K562 (cell line): ENCODE measurements around the gene DNAH17. TPM values are rescaled to one million over a fixed set of nuclear protein-coding genes. Genes with fewer than 3 reads are reported as not detected.

ENCODE experiments used
- ATAC-seq: fragments of 200-7000 bp; cut with Tn5 transposase; 3 replicates; pipeline ENCODE4 v1.9.1; 2020; ENCODE audit warnings: moderate library complexity
- BruUV-seq: library from RNA; stranded (reverse); fragments of 400-500 nt; replicated peaks from 2 replicates; lab custom pipeline; 2021; lab: Mats Ljungman, UMichigan
- CTCF ChIA-PET: fragments of 300-600 bp; formaldehyde crosslinking; extraction: SDS; loops from one replicate; lab custom pipeline; 2021; ENCODE audit warnings: low intra/inter-chr PET ratio; lab: Yijun Ruan, JAX
- POLR2A ChIA-PET: fragments of 300-600, 350-650 bp; sonication (Branson Sonifier 250); formaldehyde crosslinking; extraction: SDS; loops from one replicate; lab custom pipeline; 2021; ENCODE audit warnings: antibody characterized with exemption, inconsistent platforms; lab: Yijun Ruan, JAX
- DNase-seq, 4 experiments: peaks; one replicate each; pipeline versions ENCODE4 v3.0.0 to v3.0.0-alpha.2; 2011 to 2018; ENCODE audit warnings: low spot score in 3 of 4, mixed read lengths in 3 of 4; ENCODE audit errors: extremely low read depth in 1 of 4
- FAIRE-seq: peaks from 2 replicates; lab custom pipeline; 2011; peaks lifted over from hg19 to GRCh38; lab: Jason Lieb, UNC
- H2AFZ ChIP-seq: 2 replicates; pipeline ENCODE4 v1.6.0; 2011; ENCODE audit warnings: low read depth, low read length, control low read depth, inconsistent platforms
- H3K27ac ChIP-seq: fragments of 200-600 bp; 3 replicates; pipeline ENCODE4 v1.8.0; 2011; ENCODE audit warnings: low read depth, mild to moderate bottlenecking, control low read depth, inconsistent platforms, low read length, moderate library complexity, mixed read lengths; ENCODE audit errors: extremely low read depth
- H3K27me3 ChIP-seq, 2 experiments: fragments of 300-600 bp in 1 of 2; 2 replicates in 1 of 2; 3 replicates in 1 of 2; pipeline versions ENCODE4 v1.6.0 to v1.8.0; 2011; ENCODE audit warnings: inconsistent platforms in 2 of 2, low read length in 2 of 2, mild to moderate bottlenecking in 1 of 2, mixed read lengths in 1 of 2, moderate library complexity in 1 of 2; ENCODE audit not compliant: control insufficient read depth in 2 of 2, insufficient read depth in 2 of 2
- H3K36me3 ChIP-seq: fragments of 300-600 bp; 3 replicates; pipeline ENCODE4 v1.8.0; 2011; ENCODE audit warnings: mild to moderate bottlenecking, low read length, inconsistent platforms; ENCODE audit not compliant: control insufficient read depth, insufficient read depth
- H3K4me1 ChIP-seq, 2 experiments: fragments of 200-600 bp in 1 of 2; replicated peaks in 1 of 2; 2 replicates in 1 of 2; 3 replicates in 1 of 2; pipeline versions ENCODE4 v1.5.1 to v1.8.0; 2011; ENCODE audit warnings: inconsistent platforms in 2 of 2, low read length in 2 of 2, mild to moderate bottlenecking in 1 of 2, mixed read lengths in 1 of 2, moderate library complexity in 1 of 2; ENCODE audit not compliant: control insufficient read depth in 2 of 2, insufficient read depth in 2 of 2
- H3K4me2 ChIP-seq: 2 replicates; pipeline ENCODE4 v1.6.1; 2011; ENCODE audit warnings: low read length, control low read depth, inconsistent platforms, mixed read lengths; ENCODE audit not compliant: insufficient read depth
- H3K4me3 ChIP-seq: fragments of 200-600 bp; sonication (generic), shearing (Covaris generic); 2 replicates; pipeline ENCODE4 v1.5.1; 2016; ENCODE audit warnings: control low read depth, inconsistent platforms
- H3K79me2 ChIP-seq: fragments of 200-600 bp; 3 replicates; pipeline ENCODE4 v1.8.0; 2011; ENCODE audit warnings: low read length, inconsistent platforms; ENCODE audit not compliant: control insufficient read depth, insufficient read depth
- H3K9ac ChIP-seq, 2 experiments: 2 replicates each; pipeline versions ENCODE4 v1.6.0 to v1.6.1; 2011; ENCODE audit warnings: low read depth in 2 of 2, low read length in 2 of 2, control low read depth in 1 of 2, inconsistent platforms in 1 of 2, mild to moderate bottlenecking in 1 of 2, mixed read lengths in 1 of 2; ENCODE audit not compliant: insufficient read depth in 1 of 2
- H3K9me1 ChIP-seq: one replicate; pipeline ENCODE4 v1.6.0; 2011; ENCODE audit warnings: inconsistent platforms, mild to moderate bottlenecking, low read length, moderate library complexity; ENCODE audit not compliant: control insufficient read depth, insufficient read depth
- H3K9me3 ChIP-seq: replicated peaks from 2 replicates; pipeline ENCODE4 v1.5.1; 2011; ENCODE audit warnings: low read depth, low read length, inconsistent platforms; ENCODE audit not compliant: control insufficient read depth, insufficient read depth
- H4K20me1 ChIP-seq: replicated peaks from 2 replicates; pipeline ENCODE4 v1.6.1; 2011; ENCODE audit warnings: low read length, inconsistent platforms, mixed read lengths; ENCODE audit not compliant: control insufficient read depth, insufficient read depth
- CBFB ChIP-seq: sonication (generic); formaldehyde crosslinking; IDR thresholded peaks from 2 replicates; pipeline ENCODE4 v1.4.0; 2020; ENCODE audit warnings: mild to moderate bottlenecking, missing genetic modification reagents
- CEBPG ChIP-seq, 3 experiments: fragments of 200-800 bp in 1 of 3; sonication (Bioruptor generic) in 1 of 3; sonication (generic) in 1 of 3; formaldehyde crosslinking in 1 of 3; IDR thresholded peaks in 2 of 3; conservative IDR thresholded peaks in 1 of 3; 2 replicates each; pipeline versions ENCODE4 v1.6.1 to v1.8.0; 2016 to 2022; ENCODE audit warnings: missing compliant biosample characterization in 2 of 3, missing genetic modification characterization in 2 of 3, mild to moderate bottlenecking in 1 of 3, missing genetic modification reagents in 1 of 3
- CHCHD3 ChIP-seq: fragments of 250-450 bp; sonication (Bioruptor Pico); IDR thresholded peaks from 2 replicates; pipeline ENCODE4 v2.1.2; 2022; ENCODE audit warnings: mild to moderate bottlenecking
- FOXO4 ChIP-seq: fragments of 450-650 bp; formaldehyde crosslinking; IDR thresholded peaks from 2 replicates; pipeline ENCODE4 v1.4.0; 2020; ENCODE audit warnings: mild to moderate bottlenecking, moderate library complexity
- MTA1 ChIP-seq: fragments of 450-650 bp; IDR thresholded peaks from 2 replicates; pipeline ENCODE4 v1.6.1; 2017; ENCODE audit warnings: borderline replicate concordance
- NONO ChIP-seq, 2 experiments: fragments of 200-400 bp in 1 of 2; fragments of 450-650 bp in 1 of 2; formaldehyde crosslinking in 1 of 2; IDR thresholded peaks; 2 replicates each; pipeline ENCODE4 v1.6.1; 2017; ENCODE audit warnings: low read depth in 2 of 2, mild to moderate bottlenecking in 2 of 2, moderate library complexity in 2 of 2, low read length in 1 of 2
- POLR2B ChIP-seq: fragments of 450-650 bp; IDR thresholded peaks from 2 replicates; pipeline ENCODE4 v1.6.1; 2018; ENCODE audit warnings: low read depth; ENCODE audit not compliant: partially characterized antibody
- SRF ChIP-seq, 2 experiments: fragments of 250-450, 450-650 bp in 1 of 2; sonication (Bioruptor Pico) in 1 of 2; sonication (generic) in 1 of 2; formaldehyde crosslinking; IDR thresholded peaks; 2 replicates each; pipeline versions ENCODE4 v1.5.0 to v1.5.1; 2020 to 2022; ENCODE audit warnings: mild to moderate bottlenecking in 1 of 2, missing genetic modification reagents in 1 of 2
- TCF7L2 ChIP-seq: fragments of 150-350 bp; IDR thresholded peaks from 2 replicates; pipeline ENCODE4 v1.6.1; 2016; ENCODE audit warnings: low read depth, mild to moderate bottlenecking, low read length, moderate library complexity
- TRIM24 ChIP-seq, 2 experiments: fragments of 450-650 bp; IDR thresholded peaks; 2 replicates each; pipeline ENCODE4 v1.6.1; 2016
- ZNF197 ChIP-seq: fragments of 200-800 bp; sonication (Bioruptor generic); IDR thresholded peaks from 2 replicates; pipeline ENCODE4 v1.6.1; 2016; ENCODE audit warnings: low read depth, missing genetic modification characterization, missing compliant biosample characterization
- WGBS: fragments of 100-300 bp; shearing (Covaris generic); methylation state at CpG from one replicate; pipeline ENCODE4 v1.1.6; 2016; ENCODE audit warnings: low coverage, mixed read lengths; ENCODE audit not compliant: insufficient coverage; ENCODE audit errors: missing lambda C conversion rate; 5-methylcytosine and 5-hydroxymethylcytosine counted together
- in situ Hi-C: fragments of 300-500 bp; cut with MboI; formaldehyde crosslinking; loops from 4 replicates; pipeline ENCODE4 v1.15.0; 2018; ENCODE audit warnings: inconsistent platforms, mixed read lengths
- intact Hi-C: fragments of 100-400 bp; cut with micrococcal nuclease; formaldehyde crosslinking; loops from 2 replicates; pipeline ENCODE4 v1.14.2; 2022
- polyA plus RNA-seq, 8 experiments: library from polyadenylated mRNA; depleted of rRNA in 4 of 8; stranded (reverse) in 5 of 8; unstranded in 3 of 8; fragments of >200 nt; fragmentation: Nextera tagmentation in 2 of 8; fragmentation: Illumina TruSeq in 1 of 8; extraction: Ambion mirVana in 2 of 8; extraction: Trizol in 1 of 8; gene quantifications; 2 replicates each; pipeline versions ENCODE4 v1.2.1 to v1.2.3, GENCODE V29; 2011 to 2014; ENCODE audit warnings: inconsistent platforms in 1 of 8, missing spikeins in 1 of 8
- total RNA-seq, 7 experiments: library from RNA; depleted of rRNA in 6 of 7; stranded (reverse); fragments of >200 nt in 6 of 7; fragmentation: Illumina TruSeq in 2 of 7; extraction: Trizol in 2 of 7; gene quantifications; 2 replicates each; pipeline versions ENCODE4 v1.2.1 to v1.2.3, GENCODE V29; 2011 to 2021; ENCODE audit warnings: low replicate concordance in 1 of 7

Gene DNAH17
- total and polyA plus RNA-seq, 9 of the 15 experiments (the other 6 are each of a cell fraction or from before 2014, with no cell fraction given): under 0.01 to 0.06 (median 0.03) TPM; not detected in 5

- CTCF ChIA-PET: interaction anchor here (0.6 kb wide), 1 partner anchor 419 kb away, joined by 3 read pairs; no protein-coding TSS in a partner anchor
These were observed 139.6 kb downstream of the DNAH17 start for GRCh38 chr17:78437508-78438169.

GRCh38 chr17:78435330-78436005 lies 141.7 kb downstream of the DNAH17 start:
- FAIRE-seq (no peak), DNase-seq (no peak), ATAC-seq (no peak)
- H3K27ac ChIP-seq: no peak overlapping the region
- H3K9me3 ChIP-seq: no peaks in the 10 kb centered on the region
- CTCF ChIA-PET: no interaction called here
- H3K36me3 ChIP-seq: no peaks in the 10 kb centered on the region
- H2AFZ ChIP-seq: no peak overlapping the region
- peaks cover 0 to 8% of the 10 kb centered on the region in 2 experiments; a peak in 1 of 5 replicates for H3K4me1 ChIP-seq
- H4K20me1 ChIP-seq: 0 out of 2 replicates have a peak, but pooled peaks cover 4% of the 10 kb centered on the region
- peaks cover 3 to 27% of the 10 kb centered on the region in 2 experiments; a peak in 3 of 5 replicates for H3K27me3 ChIP-seq
- BruUV-seq: no TSS peak
- no peaks in the 10 kb centered on the region for H3K9me1 ChIP-seq
- intact Hi-C loops: no loop called here
- H3K79me2 ChIP-seq: no peaks in the 10 kb centered on the region
- no peak overlapping the region for H3K4me3 ChIP-seq
- H3K4me2 ChIP-seq: no peak overlapping the region
- POLR2A ChIA-PET: interaction anchor here (0.6 to 1.1 kb wide), 4 partner anchors 10 to 24 kb away, joined by 3 to 4 read pairs (median 4); no protein-coding TSS in a partner anchor
- in situ Hi-C loops: no loop called here
- WGBS: 20% methylated on average over 19 of the region's 19 CpGs
- peak overlapping the region in 1 of 2 experiments; percentile 50; a peak in 2 of 4 replicates for H3K9ac ChIP-seq
- TF ChIP-seq TRIM24 (IDR thresholded peaks at IDR 0.05) (no peak), ZNF197 (no peak), CHCHD3 (CRISPR knock-in tag) (no peak), POLR2B (no peak), MTA1 (no peak), FOXO4 (CRISPR knock-in tag) (no peak), TCF7L2 (no peak), NONO (IDR thresholded peaks at IDR 0.05; ENCODE audit: low read depth in 2 of 2, low read length in 1 of 2) (no peak), CEBPG (CRISPR knock-in tag; IDR thresholded peaks at IDR 0.05) (no peak), CEBPG (tag; conservative IDR thresholded peaks at IDR 0.05 in 1 of 2, IDR thresholded peaks at IDR 0.05 in 1 of 2) (no peak)

More at GRCh38 chr17:78437508-78438169, 139.6 kb downstream of the DNAH17 start:
- Histone ChIP-seq H3K36me3 (no peaks in the 10 kb centered on the region), H3K9ac (no peak overlapping the region), H3K79me2 (no peaks in the 10 kb centered on the region), H3K4me3 (no peak overlapping the region)
- no TSS peak for BruUV-seq
- TF ChIP-seq CBFB (CRISPR knock-in tag) (0 out of 2 replicates have a peak, but pooled peaks have one; percentile 28), SRF (CRISPR knock-in tag; IDR thresholded peaks at IDR 0.05) (no peak)
- TF ChIP-seq, all 486 proteins: peak for 1
- FAIRE-seq: no peak
- no peaks in the 10 kb centered on the region for H3K9me3 ChIP-seq
- no peak overlapping the region for H2AFZ ChIP-seq
- H3K4me2 ChIP-seq: no peak overlapping the region
- POLR2A ChIA-PET: interaction anchor here (0.6 to 0.8 kb wide), 2 partner anchors 93 to 253 kb away, joined by 3 read pairs; no protein-coding TSS in a partner anchor
- intact Hi-C loops (no loop called here), in situ Hi-C loops (no loop called here)
- no peak for ATAC-seq
- no peak overlapping the region for H3K27ac ChIP-seq
- H3K4me1 ChIP-seq: no peaks in the 10 kb centered on the region; a peak in 1 of 5 replicates
- DNase-seq: no peak
- H3K27me3 ChIP-seq: peaks cover 13 to 48% of the 10 kb centered on the region in 2 experiments; a peak in 4 of 5 replicates
- whole genome bisulfite sequencing: 28% methylated on average over 17 of the region's 20 CpGs
- H3K9me1 ChIP-seq: no peaks in the 10 kb centered on the region
- 0 out of 2 replicates have a peak, but pooled peaks cover 4% of the 10 kb centered on the region for H4K20me1 ChIP-seq
